Germinal center (tissue), 1 donor: Measurements from ENCODE around the gene TMEM238.
A peak's percentile ranks its signal among the peaks of the same experiment; 100 is the strongest.

Experiments
- DNase-seq: peaks from one replicate; pipeline ENCODE4 v3.0.0; 2012; ENCODE audit warnings: mixed read lengths, low spot score

The TMEM238 gene

DNA sequence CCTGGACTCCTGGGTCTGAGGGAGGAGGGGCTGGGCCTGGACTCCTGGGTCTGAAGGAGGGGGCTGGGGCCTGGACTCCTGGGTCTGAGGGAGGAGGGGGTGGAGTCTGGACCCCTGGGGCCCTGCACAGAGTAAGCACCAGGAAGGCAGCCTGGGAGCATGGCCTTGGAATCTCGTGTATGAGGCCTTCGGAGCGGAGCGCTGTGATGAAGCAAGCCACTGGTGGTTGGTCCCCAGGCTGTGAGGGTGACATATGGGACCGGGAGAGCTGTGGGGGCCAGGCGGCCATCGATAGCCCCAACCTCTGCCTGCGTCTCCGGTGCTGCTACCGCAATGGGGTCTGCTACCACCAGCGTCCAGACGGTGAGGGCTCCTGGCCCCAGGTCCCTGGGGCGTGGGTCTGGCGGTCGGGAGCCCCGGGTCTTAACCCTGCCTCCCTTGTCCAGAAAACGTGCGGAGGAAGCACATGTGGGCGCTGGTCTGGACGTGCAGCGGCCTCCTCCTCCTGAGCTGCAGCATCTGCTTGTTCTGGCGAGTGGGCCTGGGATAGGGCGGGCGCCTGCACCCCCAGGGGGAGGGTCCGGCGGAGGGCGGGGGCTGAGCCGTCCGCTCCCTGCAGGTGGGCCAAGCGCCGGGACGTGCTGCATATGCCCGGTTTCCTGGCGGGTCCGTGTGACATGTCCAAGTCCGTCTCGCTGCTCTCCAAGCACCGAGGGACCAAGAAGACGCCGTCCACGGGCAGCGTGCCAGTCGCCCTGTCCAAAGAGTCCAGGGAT lies 6.5 kb downstream of the TMEM238 start:
- DNase-seq: no peak

DNA sequence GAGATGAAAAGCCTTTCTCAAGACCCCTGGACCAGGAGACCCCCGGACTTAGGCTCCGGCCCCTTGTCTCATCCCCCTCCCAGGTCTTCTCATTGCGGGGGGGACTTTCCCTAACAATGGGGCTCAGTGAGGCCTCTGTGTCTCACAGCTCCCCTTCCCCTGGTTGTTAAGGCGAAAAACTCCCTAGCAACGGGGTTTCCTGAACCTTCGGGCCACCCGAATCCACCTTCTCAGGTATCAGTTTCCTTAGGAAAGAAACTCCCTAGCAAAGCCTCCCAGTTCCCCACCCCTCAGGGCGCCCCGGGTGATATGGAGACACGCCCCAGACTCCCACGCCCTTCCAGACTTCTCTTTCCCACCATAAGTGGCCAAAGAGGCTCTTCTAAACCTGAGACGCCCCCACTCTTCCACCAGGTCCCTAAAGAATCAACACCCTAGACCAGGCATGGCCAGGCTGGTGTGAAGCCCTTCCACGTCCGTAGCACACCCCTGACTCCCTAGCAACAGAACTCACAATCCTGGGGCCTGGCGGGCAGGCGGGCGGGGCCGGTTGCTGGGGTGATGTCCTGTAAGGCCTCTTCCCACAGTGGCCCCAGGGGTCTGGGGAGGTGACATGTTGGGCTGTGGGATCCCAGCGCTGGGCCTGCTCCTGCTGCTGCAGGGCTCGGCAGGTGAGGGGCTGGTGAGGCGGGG lies 7.7 kb downstream of the TMEM238 start, which contains the start of gene TMEM190:
TSS of gene TMEM190 (plus strand) at position 586 of the 693 bp plus-strand sequence. CDS start at position 614, 28 bp downstream.
- DNase-seq: no peak

DNA sequence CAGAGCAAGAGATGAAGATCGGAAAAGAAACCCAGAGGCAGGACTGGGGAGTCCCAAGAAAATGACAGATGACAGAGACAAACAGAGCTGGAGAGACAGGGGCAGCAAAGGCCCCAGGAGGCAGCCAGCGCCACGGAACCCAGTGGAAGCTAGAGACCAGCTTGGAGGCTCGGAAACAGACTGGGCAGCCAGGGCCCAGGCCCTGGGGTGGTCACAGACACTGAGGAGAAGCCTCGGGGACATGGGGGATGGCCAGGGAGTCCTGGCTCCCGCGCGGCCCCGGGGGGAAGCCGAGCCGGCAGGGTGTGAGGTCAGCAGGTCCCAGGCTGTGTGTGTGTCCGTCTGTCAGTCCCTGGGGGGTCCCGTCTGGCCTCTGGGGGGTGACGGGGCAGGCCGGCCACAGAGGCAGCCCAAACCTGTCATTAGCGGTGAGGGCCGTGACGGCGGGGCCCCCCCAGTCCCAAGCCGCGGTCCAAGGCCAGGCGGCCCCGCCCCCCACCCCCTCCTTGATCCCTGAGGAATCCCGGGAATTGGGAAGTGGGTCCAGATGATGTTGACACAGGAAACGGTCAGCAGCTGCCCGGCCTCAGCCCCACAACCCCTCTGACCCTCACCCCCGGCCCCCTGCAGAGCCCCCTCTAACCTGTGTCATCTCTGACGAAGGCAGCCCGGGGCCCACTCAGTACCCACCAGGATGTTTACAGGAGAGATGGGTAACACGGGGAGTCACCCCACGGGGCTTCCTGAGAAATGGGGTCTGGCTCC lies 9.9 kb downstream of the TMEM238 start:
- no peak for DNase-seq

DNA sequence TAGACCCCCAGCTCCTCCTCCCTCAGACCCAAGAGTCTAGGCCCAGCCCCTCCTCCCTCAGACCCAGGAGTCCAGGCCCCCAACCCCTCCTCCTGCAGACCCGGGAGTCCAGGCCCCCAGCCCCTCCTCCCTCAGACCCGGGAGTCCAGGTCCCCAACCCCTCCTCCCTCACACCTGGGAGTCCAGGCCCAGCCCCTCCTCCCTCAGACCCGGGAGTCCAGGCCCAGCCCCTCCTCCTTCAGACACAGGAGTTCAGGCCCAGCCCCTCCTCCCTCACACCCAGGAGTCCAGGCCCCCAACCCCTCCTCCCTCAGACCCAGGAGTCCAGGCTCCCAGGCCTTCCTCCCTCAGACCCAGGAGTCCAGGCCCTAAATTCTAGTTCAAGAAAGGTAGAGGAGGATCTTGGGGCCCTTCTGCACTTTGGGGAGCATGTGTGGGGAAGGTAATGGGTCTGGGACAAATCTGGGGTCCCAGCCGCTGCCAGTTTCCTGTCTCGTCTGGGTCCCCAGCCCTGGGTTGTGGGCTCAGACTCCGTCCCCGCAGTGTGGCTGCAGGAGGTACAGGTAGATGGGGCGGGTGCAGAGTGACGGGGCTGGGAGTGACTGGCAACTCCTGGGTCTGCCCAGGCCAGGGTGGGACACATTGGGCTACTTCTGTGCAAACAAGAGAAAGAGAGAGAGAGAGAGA lies 10.6 kb downstream of the TMEM238 start:
- no peak for DNase-seq

DNA sequence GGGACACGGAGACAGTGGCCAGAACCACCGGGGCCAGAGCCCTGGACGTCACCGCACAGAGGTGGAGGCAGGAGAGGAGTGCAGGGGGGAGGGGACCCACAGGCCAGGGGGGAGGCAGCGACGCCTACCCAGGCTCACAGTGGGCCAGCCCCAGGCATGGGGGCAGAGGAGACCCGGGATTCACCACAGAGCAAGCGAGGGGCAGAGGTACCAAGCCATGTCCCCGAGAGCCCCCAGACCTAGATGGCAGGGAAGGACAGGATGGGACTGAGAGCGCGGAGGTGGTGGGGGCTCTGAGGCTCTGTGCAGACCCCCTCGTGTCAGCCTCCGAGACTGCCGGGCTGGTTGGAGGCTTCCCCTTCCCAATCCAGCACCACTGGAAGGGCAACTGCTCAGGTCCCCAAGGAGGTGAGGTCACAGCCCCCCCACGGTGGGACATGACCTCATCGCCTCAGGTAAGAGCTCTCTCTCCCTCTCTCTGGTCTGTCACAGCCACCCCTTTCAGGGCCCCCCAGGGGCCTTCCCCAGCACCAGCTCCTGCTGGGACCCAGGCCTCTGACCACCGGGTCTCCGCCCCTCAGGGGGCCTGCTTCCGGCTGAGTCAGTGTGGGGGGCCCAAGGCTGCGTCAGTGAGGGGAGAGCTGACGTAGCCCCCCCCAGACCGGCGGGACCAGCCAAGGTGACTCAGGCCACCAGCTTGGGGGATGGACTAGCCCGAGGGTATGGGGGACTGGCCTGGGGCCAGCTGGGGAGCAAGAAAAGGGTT lies 11.6 kb downstream of the TMEM238 start:
- no peak for DNase-seq

DNA sequence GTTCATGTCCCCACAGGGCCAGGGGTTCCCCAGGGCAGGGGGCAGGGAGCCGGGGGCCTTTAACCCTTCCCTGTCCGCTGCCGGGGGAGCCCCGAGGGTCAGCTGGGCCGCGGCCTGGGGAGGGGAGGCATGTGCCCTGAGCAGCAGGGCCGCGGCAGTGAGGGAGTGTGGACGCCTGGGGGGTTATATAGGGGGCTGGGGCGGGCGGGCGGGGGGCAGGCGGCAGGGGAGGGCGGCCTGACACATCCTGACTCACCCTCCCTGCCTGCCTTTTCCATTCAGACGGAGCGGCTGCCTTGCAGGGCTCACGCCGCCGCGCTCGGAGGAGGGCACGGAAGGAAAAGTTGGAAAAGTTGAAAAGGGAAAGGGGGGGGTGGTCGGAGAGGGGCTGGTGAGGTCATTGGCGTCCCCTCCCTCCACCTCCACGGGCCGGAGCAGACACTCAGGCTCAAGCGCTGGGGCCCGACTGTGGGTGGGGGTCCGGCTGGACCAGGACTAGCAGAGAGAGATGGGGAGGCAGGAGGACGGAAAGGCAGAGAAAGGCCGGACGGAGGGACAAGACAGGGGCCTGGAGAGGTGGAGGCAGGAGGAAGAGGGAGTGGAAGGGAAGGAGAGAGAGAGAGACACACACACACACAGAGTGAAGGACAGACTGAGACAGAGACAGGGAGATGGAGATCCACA lies 13.6 kb downstream of the TMEM238 start, which contains the start of gene IL11:
TSS of gene IL11 (minus strand) at position 159 of the 684 bp plus-strand sequence. CDS start at position 6, 153 bp downstream.
- DNase-seq: no peak

DNA sequence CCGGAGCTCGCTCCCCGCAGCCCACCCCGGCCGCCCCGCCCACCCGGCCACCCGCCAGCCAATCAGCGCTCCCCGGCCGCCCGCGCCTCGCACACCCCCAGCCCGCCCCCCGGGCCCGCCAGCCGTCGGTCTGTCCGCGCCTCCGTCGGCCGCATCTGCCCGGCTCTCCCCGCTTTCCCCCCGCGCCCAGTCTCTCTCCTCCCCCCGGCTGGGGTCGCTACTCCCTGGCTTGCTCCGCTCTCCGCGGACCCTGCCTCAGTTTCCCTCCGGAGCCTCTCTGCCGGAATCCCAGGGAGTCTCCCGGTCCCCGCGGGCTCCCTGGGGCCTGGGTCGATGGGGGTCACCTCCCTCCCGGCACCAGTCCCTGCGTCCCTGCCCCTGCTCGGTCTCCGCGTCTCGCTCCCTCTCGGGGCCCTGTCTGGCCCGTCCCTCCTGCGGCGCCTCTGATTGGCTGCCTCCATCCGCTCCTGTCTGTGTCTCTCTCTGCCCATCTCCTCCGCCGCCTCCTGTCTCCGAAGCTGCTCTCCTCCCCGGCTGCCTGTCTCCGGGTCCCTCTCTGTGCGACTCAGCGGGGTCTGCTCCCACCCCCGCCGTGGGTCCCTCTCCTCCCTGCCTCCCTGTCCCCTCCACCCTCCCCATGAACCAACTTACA lies 14.3 kb downstream of the TMEM238 start:
- DNase-seq: peak; percentile 45

DNA sequence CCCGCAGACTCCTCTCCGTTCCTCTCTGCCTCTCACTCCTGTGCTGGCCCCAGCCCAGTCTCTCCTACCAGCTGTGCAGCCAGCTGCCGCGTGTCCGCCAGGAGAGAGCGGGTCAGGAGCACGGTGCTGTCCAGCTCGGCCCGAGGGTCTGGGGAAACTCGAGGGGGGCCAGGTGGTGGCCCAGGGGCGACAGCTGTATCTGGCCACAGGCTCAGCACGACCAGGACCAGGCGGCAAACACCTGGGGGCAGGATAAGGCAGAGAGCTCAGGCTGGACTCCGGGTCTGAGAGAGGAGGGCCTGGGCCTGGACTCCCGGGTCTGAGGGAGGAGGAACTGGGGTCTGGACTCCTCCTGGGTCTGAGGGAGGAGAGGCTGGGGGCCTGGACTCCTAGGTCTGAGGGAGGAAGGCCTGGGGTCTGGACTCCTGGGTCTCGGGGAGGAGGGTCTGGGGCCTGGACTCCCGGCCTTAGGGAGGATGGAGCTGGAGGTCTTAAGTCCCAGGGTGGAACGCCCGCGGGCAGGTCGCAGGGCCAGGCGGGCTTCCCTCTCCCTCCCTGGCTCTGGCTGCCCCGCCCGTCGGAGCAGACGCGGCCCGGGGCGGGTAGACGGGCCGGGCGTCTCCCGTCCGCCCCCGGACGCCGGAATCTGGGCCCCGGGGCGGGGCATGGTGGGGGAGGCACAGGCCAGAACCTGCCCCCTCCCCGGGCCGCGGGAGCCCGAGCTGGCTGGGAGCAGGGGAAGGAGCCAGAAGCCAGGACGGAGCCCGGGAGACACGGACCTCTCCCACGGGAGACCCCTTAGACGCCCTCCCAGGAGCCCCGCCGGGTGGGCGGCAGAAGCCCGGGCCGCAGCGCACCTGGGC lies 15.2 kb downstream of the TMEM238 start:
- no peak for DNase-seq

DNA sequence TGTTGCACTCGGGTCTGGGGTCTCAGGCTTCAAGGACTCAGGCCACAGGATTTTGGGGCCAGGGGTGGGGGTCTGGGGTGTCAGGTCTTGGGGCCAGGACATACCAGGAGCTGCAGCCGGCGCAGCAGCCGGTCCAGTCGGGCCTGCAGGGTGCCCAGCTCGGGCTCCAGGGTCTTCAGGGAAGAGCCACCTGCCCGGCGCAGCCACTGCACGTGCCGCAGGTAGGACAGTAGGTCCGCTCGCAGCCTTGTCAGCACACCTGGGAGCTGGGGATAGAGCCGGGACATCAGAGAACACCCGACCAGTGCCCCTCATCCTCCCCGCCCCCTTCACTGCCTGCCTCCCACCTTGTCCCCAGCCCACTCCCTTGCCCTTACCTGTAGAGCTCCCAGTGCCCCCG lies 16.0 kb downstream of the TMEM238 start:
- no peak for DNase-seq

DNA sequence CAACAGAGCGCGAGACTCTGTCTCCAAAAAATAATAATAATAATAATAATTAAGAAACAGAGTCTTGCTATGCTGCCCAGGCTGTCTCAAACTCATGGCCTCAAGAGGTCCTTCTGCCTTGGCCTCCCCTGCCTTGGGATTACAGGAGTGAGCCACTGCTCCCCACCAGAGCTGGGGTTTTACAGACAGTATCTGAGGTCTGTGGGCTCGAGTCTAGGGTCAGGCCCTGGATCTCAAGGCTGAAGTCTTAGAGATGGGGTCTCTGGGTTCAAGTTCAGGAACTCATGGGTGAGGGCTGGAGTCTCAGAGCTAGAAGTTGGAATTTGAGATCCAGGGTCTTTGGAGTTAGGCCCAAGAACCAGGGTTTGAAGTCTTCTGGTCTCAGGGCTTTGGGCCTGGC lies 17.3 kb downstream of the TMEM238 start:
- no peak for DNase-seq

DNA sequence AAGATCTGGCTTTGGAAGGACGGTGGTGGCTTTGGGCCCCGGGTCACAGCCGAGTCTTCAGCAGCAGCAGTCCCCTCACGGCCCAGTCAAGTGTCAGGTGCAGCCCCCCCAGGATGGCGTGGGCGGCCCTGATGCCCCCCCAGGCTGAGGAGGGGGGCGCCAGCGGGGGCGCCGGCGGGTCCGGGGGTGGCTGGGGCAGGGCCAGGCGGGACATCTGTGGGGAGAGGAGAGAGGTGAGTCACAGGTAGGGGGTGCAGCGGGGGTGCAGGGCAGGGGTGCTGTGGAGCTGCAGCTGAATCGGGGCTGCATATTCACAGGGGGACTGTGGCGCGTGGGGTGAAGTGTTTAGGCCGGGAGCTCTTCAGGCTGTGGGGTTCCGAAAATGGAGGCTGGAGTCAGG lies 18.1 kb downstream of the TMEM238 start:
- DNase-seq: no peak

DNA sequence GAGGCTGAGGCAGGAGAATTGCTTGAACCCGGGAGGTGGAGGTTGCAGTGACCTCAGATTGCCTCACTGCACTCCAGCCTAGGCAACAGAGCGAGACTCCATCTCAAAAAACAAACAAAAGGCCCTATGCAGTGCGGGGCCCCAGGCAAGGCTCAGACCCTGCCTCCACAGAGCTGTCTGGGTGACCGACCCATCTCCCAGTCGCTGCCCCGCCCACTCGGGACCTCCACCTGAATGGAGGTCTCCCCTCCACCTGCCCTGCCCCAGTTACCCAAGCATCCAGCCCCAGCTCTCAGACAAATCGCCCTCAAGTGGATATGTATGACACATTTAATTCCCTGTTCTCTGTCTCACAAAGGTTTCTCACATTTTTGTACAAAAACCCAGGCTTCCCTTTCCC lies 18.8 kb downstream of the TMEM238 start:
- no peak for DNase-seq

DNA sequence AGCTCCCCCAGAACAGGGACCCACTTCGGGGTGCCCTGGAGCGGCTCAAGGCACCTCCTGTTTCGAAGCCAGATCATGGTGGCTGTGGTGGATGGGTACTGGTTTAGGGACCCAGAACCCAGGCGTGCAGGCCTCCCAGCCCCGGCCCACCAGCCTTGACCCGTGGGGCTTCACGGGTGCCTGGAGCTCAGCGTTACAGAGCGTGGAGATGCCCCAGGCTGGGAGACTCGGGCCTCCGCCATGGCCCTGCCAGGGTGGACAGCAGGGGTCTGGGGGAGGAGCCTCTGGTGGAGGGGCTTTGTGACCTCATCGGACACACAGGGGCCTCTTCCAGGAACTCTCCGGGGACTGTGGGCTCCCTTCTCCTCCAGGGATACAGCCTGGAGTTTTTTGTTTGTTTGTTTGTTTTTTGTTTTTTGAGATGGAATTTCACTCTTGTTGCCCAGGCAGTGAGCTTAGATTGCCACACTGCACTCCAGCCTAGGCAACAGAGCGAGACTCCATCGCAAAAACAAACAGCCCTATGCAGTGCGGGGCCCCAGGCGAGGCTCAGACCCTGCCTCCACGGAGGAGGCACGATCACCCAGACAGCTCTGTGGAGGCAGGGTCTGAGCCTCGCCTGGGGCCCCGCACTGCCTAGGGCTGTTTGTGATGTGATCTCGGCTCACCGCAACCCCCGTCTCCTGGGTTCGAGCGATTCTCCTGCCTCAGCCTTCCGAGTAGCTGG lies 20.9 kb downstream of the TMEM238 start, which contains the start of gene GARIN5B:
TSS of gene GARIN5B (minus strand) at position 271 of the 727 bp plus-strand sequence. CDS start at position 77, 194 bp downstream.
- DNase-seq: no peak

DNA sequence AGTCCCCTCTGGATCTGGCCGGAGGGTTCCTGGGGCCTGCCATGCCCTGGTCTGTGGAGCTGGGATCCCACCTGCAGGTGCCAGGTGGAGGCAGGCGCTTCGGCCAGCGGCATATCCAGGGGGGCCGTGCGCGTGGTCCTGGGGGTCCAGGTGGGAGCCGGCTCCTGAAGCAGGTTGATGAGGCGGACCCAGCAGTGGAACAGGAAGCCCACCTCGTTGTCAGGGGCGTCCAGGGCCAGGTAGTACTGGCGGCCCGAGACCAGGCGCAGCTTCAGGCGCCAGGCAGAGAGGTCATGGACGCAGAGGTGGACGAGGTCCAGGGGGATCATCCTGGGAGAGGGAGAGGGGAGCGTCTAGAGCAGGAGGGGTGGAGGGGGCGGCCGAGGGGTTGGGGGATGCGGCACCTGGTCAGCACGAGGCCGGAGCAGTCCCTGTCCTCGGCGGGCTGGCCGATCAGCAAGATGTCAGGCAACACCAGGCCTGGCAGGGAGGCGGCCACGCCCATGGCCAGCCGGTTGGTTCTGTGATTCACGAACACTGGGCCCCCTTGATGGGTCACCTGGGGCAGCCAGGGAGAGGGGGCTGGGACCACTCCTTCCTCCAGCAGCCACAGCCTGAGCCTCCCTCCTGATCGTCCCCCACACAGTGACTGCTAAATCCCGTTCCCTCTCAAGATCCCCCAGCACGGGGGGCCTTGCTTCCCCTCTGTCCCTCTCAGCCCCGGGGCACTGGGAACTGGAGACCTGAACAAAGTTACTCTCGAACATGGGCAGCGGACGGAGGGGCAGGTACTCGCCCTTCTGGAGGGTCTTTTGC lies 21.7 kb downstream of the TMEM238 start:
- DNase-seq: no peak

DNA sequence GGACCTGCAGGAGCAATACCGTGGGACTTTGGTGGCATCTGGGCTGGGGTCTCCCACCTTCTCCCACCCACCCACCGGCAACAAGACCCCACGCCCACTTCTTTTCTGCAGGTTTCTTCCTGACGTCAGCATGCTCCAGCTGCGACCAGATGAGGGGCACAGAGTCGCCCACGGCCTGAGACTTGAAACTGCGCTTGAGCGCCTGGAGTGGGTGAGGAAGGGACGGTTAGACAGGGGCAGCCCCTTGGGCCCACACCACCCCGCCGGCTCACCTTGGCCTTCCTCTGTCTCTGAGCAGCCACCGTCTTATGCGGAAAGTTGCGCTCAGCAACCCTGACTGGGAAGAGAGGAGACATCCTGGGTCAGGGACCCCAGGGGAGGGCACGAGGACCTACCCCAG lies 23.2 kb downstream of the TMEM238 start:
- DNase-seq: no peak

DNA sequence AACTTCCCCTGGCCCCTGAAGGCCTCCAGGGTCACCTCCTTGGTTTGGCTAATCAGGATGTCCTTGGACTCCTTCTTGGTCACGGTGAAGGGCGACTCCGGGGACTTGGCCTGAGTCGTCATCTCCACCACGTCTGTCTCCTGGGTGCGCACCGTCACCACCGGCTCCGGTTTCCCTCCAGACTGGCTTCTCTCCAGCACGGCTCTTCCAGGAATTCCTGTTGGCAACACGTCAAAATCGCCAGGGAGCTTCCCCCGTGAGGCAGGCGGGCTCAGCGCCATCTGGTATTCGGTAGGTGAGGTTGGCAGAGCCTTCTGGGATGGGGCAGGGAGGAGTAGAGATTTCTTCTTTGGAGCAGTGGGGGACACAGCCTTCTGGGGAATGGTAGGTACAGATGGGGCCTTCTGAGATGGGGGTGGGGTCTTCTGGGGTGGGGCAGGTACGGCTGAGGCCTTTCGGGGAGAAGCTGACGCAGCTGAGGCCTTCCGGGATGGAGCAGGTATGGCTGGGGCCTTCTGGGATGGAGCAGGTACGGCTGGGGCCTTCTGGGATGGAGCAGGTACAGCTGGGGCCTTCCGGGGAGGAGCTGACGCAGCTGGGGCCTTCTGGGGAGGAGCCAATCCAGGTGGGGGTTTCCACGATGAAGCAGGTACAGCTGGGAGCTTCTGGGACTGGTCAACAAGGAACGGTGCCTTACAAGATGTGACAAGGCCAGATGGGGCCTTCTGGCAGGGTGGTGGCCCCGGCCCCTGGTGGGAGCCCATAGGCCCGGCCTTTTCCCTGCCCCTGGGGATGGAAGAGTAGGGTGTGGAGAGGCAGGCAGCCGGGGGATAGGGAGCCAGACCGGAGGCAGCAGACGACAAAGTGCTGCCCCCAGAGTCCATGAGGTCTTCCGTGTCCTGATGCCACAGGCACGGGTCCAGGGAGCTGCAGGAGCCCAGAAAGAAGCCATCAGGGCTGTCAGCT lies 24.9 kb downstream of the TMEM238 start:
- no peak for DNase-seq
